Amniotic epithelial cell (primary cell): ENCODE data around the gene DEF6.
A peak's percentile ranks its signal among the peaks of the same experiment; 100 is the strongest.
"Not testable (repeated sequence)": the region's sequence is repeated elsewhere in the genome, so short reads cannot be mapped to it uniquely, and the experiment has no call there.

Experiments used
- DNase-seq: peaks from one replicate; pipeline ENCODE4 v3.0.0-alpha.2; 2010; ENCODE audit warnings: low read depth

Gene DEF6

DNA sequence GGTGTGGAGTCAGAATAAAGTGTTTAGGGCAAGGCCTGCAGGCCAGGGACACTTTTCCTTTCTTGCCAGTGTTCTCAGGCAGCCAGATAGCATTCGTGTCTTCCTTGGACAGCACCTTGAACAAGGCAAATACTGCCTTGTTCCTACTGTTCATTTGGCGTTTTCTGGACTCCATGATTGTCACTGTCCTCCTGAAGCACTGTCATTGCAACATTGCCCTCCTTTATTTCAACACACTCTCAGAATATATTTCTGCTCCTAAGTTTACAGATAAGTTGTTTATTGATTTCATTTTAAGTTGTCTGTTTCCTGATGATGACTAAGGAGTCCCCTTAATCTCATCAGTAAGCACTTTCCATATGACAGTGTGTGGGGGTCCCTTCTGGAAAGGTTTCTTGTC, 15.1 kb upstream of the DEF6 start:
- no peak for DNase-seq

DNA sequence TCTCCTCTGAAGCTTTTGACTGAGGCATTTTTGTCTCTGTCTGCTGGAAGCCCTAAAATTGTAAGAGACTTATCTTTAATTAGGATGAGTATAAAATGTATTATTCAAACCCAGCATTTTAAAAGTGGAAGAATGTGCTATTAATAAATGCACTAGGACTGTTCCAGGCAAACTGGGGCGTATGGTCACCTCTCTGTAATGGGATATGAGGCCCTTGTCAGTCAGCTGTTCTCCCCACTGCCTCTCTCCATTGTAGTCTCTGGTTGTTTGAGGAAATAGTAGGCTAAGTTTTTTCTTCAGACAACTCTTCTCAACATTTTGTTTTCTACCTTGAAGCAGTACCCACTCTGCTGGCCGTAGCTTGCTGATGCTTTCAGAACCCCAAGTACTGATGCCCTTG, 14.3 kb upstream of the DEF6 start:
- no peak for DNase-seq

GRCh38 chr6:35287671-35288396, 9.8 kb upstream of the DEF6 start:
- no peak for DNase-seq

DNA sequence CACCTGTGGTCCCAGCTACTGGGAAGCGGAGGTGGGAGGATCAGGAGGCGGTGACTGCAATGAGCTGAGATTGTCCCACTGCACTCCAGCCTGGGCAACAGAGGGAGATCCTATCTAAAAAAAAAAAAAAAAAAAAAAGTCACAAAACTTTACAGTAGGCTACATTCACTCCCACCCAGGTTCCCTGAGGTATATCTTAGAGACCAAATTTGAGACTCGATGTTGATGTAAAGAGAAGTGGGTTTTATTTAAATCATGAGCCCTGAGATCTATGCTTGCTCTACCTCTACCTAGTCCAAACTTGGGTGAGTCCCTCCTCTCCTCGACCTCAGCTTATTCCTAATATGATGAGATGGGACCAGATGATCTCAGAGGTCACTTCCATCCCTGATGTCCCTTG, 8.8 kb upstream of the DEF6 start:
- no peak for DNase-seq

- DNase-seq = no peak
These were observed 6.1 kb upstream of the DEF6 start for GRCh38 chr6:35291491-35291890.

DNA sequence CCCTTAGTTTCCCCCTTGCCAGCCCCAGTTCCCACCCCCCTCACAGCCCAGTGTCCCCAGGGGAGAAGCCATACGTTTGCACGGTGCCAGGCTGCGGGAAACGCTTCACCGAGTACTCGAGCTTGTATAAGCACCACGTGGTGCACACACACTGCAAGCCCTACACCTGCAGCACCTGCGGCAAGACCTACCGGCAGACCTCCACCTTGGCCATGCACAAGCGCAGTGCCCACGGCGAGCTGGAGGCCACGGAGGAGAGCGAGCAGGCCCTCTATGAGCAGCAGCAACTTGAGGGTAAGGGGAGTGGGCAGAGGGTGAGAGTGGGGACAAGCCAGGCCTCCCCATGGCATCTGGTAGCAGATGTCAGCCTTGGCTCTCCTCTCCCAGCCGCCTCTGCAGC, 5.1 kb upstream of the DEF6 start:
- DNase-seq = no peak

- no peak for DNase-seq
These were observed 3.9 kb upstream of the DEF6 start for GRCh38 chr6:35293681-35294080.

GRCh38 chr6:35294308-35294945, 3.2 kb upstream of the DEF6 start:
- peak; percentile 30 for DNase-seq

DNA sequence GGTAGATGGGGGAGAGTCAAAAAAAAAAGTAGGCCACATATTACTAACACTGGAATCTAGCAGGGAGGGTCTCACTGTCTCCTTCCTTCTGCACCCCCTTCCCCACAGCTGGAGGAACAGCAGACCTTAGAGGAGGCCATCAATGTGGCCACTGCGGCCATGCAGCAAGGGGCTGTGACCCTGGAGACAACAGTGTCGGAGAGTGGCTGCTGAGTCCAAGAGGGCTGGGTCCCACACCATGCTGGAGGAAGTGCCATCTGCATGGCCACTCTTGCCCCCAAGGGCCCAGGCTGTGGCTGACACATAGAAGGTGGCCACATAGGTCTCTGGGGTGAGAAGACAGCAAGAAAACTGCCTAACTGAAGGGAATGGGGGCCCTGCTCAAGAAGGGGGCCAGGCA, 2.6 kb upstream of the DEF6 start:
- DNase-seq = no peak

GRCh38 chr6:35295521-35296315, 1.9 kb upstream of the DEF6 start:
- DNase-seq = no peak

DNA sequence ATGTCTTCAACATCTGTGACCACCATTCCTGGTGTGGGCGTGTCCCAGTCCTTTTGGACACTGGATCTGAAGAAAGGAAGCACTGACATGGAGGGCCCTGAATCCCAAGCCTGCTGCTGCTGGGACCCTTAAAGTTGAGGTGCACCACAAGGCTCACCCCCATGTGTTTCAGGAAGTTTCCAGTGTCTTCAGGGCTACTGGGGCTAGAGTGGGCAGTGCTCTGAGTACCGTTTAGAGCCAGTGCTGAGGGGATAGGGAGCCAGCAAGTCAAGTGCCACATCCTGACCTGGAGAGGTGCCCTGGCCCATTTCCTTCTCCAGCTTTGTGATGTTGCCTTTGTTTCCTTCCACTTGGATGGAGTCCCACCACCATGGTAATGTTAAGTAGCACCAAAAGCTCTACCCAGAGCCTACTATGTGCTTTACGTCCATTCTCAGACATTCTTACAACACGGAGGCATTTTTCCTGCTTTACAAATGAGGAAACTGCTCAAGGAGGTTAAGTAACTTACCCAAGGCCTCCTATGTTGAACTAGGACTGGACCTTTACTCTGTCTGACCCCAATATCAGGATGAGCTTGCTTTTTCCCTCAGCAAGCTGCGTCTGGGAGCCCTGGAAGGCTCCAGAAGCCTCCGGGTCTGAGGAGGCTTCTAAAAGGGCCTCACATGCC, 552 bp upstream of the DEF6 start:
- no peak for DNase-seq

- DNase-seq = no peak
These were observed 1.1 kb downstream of the DEF6 start for GRCh38 chr6:35298625-35299140.

GRCh38 chr6:35299674-35300073, 2.1 kb downstream of the DEF6 start:
- DNase-seq = no peak

DNA sequence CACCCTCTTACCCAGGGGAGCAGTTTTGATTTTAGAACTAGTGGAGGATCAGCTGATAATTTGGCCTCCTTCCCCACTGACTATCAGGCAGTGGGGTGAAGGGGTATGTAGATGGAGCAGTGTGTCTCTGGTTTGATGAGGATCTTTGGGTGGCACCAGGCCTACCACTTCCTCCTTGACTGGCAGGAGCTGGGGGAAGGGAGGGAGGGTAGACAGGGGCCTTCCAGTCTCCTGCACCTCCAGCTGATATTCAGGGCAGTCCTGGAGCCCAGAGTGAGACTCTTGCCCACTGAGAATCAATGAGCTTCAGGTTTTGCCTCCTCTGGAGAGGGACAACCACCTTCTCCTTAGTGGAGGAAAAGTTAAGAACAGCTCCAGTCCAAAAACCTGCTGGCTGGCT, 3.2 kb downstream of the DEF6 start:
- no peak for DNase-seq

DNA sequence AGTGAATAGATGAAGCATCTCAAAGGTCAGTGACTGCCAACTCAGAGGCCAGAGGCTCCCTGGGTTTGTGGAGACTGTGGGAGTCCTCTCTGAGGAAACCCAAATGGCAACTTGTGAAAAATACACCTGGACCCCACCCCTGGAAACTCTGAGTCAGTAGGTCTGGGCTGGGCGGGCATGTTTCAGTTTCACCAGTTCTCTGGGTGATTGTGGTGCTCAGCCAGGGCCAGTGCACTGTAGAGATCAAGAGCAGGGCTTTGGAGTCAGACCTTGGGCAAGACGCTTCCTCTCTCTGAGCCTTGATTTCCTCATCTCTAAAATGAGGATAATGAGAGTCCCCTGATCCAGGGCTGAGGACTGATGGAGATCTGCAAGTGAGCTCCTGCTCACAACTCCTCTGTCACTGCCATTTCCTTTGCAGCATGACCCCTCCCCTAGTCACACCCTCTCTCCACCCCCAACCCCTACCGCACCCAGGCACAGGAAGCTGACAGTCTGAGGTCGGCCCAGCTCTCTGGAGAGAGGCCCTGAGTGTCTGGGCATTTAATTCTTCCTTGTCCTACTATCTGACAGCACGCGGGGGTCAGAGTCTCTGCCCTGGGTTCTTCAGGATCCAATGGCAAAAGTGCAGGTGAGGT, 5.1 kb downstream of the DEF6 start:
- peak; percentile 13 for DNase-seq

DNA sequence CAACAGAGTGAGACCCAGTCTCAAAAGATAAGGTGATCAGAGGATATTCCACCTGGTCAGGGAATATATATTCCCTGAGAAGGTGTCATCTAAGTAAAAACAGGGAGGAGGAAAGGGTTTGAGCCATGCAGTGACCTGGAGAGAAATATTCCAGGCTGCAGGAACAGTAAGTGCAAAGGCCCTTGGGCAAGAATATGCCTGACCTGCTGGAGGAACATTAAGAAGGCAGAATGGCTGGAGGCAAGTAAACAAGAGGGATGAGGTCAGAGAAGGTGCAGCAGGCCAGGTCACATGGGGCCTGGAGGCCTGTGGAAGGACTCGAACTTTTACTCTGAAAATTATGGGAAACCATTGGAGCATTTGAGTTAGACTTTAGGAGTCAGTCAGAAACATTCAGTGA, 6.7 kb downstream of the DEF6 start:
- peak; percentile 15 for DNase-seq

DNA sequence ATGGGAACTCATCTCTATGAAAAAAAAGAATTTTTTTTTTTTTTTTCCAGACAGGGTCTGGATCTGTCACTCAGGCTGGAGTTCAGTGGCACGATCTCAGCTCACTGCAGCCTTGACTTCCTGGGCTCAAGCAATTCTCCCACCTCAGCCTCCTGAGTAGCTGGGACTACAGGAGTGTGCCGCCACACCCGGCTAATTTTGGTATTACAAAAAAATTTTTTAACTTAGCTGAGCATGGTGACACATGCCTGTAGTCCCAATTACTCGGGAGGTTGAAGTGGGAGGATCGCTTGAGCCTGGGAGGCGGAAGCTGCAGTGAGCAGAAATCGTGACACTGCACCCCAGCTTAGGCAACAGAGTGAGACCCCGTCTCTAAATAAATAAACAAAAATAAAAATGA, 7.5 kb downstream of the DEF6 start:
- DNase-seq = no peak

- DNase-seq = not testable (repeated sequence)
These were observed 9.5 kb downstream of the DEF6 start for GRCh38 chr6:35307138-35307537.

DNA sequence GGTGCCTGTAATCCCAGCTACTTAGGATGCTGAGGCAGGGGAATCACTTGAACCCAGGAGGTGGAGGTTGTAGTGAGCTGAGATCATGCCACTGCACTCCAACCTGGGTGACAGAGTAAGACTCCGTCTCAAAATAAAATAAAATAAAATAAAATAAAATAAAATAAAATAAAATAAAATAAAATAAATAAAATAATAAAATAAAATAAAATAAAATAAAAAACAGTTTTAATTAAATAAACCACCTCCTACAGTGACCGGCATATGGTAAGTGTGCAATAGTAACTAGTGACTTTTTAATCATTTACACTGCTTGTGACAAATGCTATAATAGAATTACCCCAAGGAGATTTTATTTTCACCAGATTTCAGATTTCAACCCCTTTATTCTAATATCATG, 10.9 kb downstream of the DEF6 start:
- DNase-seq = not testable (repeated sequence)

GRCh38 chr6:35309611-35310264, 12.1 kb downstream of the DEF6 start:
- no peak for DNase-seq

- no peak for DNase-seq
These were observed 12.7 kb downstream of the DEF6 start for GRCh38 chr6:35310265-35310831.
